Rectal smooth muscle tissue (tissue), 1 donor: ENCODE data around the gene ANKRD36C.
"Not testable (repeated sequence)": the region's sequence is repeated elsewhere in the genome, so short reads cannot be mapped to it uniquely, and the experiment has no call there.

ENCODE experiments used
- H3K27ac ChIP-seq: one replicate; pipeline ENCODE4 v1.7.0; 2013; ENCODE audit warnings: low read depth, low read length, inconsistent platforms
- H3K27me3 ChIP-seq: one replicate; pipeline ENCODE4 v1.7.0; 2013; ENCODE audit warnings: low read length; ENCODE audit not compliant: control insufficient read depth, insufficient read depth
- H3K36me3 ChIP-seq: one replicate; pipeline ENCODE4 v1.7.0; 2013; ENCODE audit warnings: low read length; ENCODE audit not compliant: control insufficient read depth, insufficient read depth
- H3K4me1 ChIP-seq: one replicate; pipeline ENCODE4 v1.7.0; 2013; ENCODE audit warnings: low read length; ENCODE audit not compliant: control insufficient read depth, insufficient read depth
- H3K4me3 ChIP-seq: one replicate; pipeline ENCODE4 v1.7.0; 2013; ENCODE audit warnings: low read length
- H3K9ac ChIP-seq: one replicate; pipeline ENCODE4 v1.7.0; 2013; ENCODE audit warnings: low read length

The ANKRD36C gene

GRCh38 chr2:95991351-95992094 is at the start of gene ANKRD36C:
TSS of gene ANKRD36C (minus strand) at chr2:95991824. CDS start at chr2:95991708, 116 bp downstream.
- not testable (repeated sequence) for H3K36me3 ChIP-seq, H3K27me3 ChIP-seq, H3K4me1 ChIP-seq
- H3K27ac ChIP-seq = peak within 1 kb of the TSS; percentile 87
- peak within 1 kb of the TSS; percentile 92 for H3K4me3 ChIP-seq
- peak within 1 kb of the TSS; percentile 86 for H3K9ac ChIP-seq

GRCh38 chr2:96035554-96035953 is 43.9 kb upstream of the ANKRD36C start:
- H3K27ac ChIP-seq, H3K36me3 ChIP-seq, H3K4me3 ChIP-seq, H3K27me3 ChIP-seq, H3K9ac ChIP-seq, H3K4me1 ChIP-seq: not testable (repeated sequence)

GRCh38 chr2:96034792-96035191 is 43.2 kb upstream of the ANKRD36C start, which contains the start of gene GPAT2:
TSS of gene GPAT2 (minus strand) at chr2:96034916. CDS start at chr2:96032359, 2,557 bp downstream.
- not testable (repeated sequence) for H3K4me3 ChIP-seq, H3K27me3 ChIP-seq, H3K36me3 ChIP-seq, H3K4me1 ChIP-seq, H3K9ac ChIP-seq, H3K27ac ChIP-seq

- not testable (repeated sequence) for H3K27me3 ChIP-seq, H3K36me3 ChIP-seq, H3K27ac ChIP-seq
These were observed 42.4 kb upstream of the ANKRD36C start for GRCh38 chr2:96033997-96034396.

GRCh38 chr2:96027725-96028325 is 36.2 kb upstream of the ANKRD36C start:
- H3K27me3 ChIP-seq, H3K27ac ChIP-seq, H3K4me3 ChIP-seq, H3K36me3 ChIP-seq, H3K4me1 ChIP-seq, H3K9ac ChIP-seq: not testable (repeated sequence)

More at GRCh38 chr2:96033997-96034396, 42.4 kb upstream of the ANKRD36C start:
- H3K9ac ChIP-seq, H3K4me1 ChIP-seq, H3K4me3 ChIP-seq: not testable (repeated sequence)

GRCh38 chr2:96025755-96026154 is 34.1 kb upstream of the ANKRD36C start:
- H3K27me3 ChIP-seq = not testable (repeated sequence)

GRCh38 chr2:96025194-96025492 is 33.5 kb upstream of the ANKRD36C start:
- Histone ChIP-seq H3K4me1 (no peaks in the 10 kb centered on the region), H3K27me3 (no peaks in the 10 kb centered on the region), H3K9ac (no peak overlapping the region), H3K4me3 (no peak overlapping the region), H3K36me3 (no peaks in the 10 kb centered on the region), H3K27ac (no peak overlapping the region)

More at GRCh38 chr2:96025755-96026154, 34.1 kb upstream of the ANKRD36C start:
- H3K9ac ChIP-seq, H3K27ac ChIP-seq, H3K4me1 ChIP-seq, H3K4me3 ChIP-seq, H3K36me3 ChIP-seq: not testable (repeated sequence)

GRCh38 chr2:96024336-96025193 is 32.9 kb upstream of the ANKRD36C start:
- Histone ChIP-seq H3K4me3 (no peak overlapping the region), H3K4me1 (no peaks in the 10 kb centered on the region), H3K36me3 (no peaks in the 10 kb centered on the region), H3K27ac (no peak overlapping the region), H3K27me3 (no peaks in the 10 kb centered on the region), H3K9ac (no peak overlapping the region)

- H3K36me3 ChIP-seq, H3K27me3 ChIP-seq, H3K4me3 ChIP-seq, H3K9ac ChIP-seq, H3K4me1 ChIP-seq, H3K27ac ChIP-seq: not testable (repeated sequence)
These were observed 32.1 kb upstream of the ANKRD36C start for GRCh38 chr2:96023701-96024100.

GRCh38 chr2:96022701-96023447 is 31.2 kb upstream of the ANKRD36C start:
- H3K27ac ChIP-seq, H3K9ac ChIP-seq, H3K36me3 ChIP-seq, H3K4me1 ChIP-seq, H3K4me3 ChIP-seq, H3K27me3 ChIP-seq: not testable (repeated sequence)

GRCh38 chr2:96022126-96022525 is 30.5 kb upstream of the ANKRD36C start:
- H3K27ac ChIP-seq = not testable (repeated sequence)

GRCh38 chr2:96021142-96021541 is 29.5 kb upstream of the ANKRD36C start:
- H3K36me3 ChIP-seq, H3K27me3 ChIP-seq, H3K4me1 ChIP-seq, H3K27ac ChIP-seq, H3K4me3 ChIP-seq, H3K9ac ChIP-seq: not testable (repeated sequence)

More at GRCh38 chr2:96022126-96022525, 30.5 kb upstream of the ANKRD36C start:
- H3K36me3 ChIP-seq, H3K4me3 ChIP-seq, H3K27me3 ChIP-seq, H3K4me1 ChIP-seq, H3K9ac ChIP-seq: not testable (repeated sequence)
